Measurements from ENCODE around the gene LYPD6. TPM values are rescaled to one million over a fixed set of nuclear protein-coding genes. Genes with fewer than 3 reads are reported as not detected.

LYPD6 gene
- total RNA-seq, 2 experiments from 2014 or later: not detected

DNA sequence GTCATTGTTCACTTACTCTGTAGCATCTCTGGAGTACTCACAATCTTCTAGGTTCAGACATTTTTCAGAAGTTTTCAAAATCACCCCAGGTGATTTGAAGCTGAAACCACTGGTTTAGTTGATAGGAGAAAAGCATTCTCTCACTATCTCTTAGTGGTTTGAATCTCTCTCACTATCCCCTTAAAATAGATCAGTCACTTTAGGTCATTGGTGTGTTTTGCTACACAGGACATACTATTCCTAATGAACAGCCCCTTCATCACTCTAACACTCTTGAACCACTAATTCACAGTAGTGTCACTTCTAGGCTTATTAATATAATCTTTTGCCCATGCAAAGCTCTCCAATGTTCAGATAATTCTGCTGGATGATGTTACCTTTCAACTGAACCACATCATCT lies 34.5 kb downstream of the LYPD6 start:
- H3K79me2 ChIP-seq (ENCODE audit: insufficient read depth, low read depth, low read length): no peaks in the 10 kb centered on the region
- no peak overlapping the region for H2AFZ ChIP-seq (ENCODE audit: low read length)
- H3K9me3 ChIP-seq (ENCODE audit: low read length): no peaks in the 10 kb centered on the region
- DNase-seq (ENCODE audit: low spot score): no peak
- ChIA-PET CTCF (ENCODE audit: unreplicated experiment) (no interaction called here), POLR2A (no interaction called here)
- TF ChIP-seq EZH2phosphoT487 (IDR thresholded peaks at IDR 0.05; ENCODE audit: borderline replicate concordance, low read depth, low read length): no peak
- TF ChIP-seq, protein P1, sequence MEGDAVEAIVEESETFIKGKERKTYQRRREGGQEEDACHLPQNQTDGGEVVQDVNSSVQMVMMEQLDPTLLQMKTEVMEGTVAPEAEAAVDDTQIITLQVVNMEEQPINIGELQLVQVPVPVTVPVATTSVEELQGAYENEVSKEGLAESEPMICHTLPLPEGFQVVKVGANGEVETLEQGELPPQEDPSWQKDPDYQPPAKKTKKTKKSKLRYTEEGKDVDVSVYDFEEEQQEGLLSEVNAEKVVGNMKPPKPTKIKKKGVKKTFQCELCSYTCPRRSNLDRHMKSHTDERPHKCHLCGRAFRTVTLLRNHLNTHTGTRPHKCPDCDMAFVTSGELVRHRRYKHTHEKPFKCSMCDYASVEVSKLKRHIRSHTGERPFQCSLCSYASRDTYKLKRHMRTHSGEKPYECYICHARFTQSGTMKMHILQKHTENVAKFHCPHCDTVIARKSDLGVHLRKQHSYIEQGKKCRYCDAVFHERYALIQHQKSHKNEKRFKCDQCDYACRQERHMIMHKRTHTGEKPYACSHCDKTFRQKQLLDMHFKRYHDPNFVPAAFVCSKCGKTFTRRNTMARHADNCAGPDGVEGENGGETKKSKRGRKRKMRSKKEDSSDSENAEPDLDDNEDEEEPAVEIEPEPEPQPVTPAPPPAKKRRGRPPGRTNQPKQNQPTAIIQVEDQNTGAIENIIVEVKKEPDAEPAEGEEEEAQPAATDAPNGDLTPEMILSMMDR (conservative IDR thresholded peaks at IDR 0.05; ENCODE audit: low read length): no peak
- H3K4me1 ChIP-seq (ENCODE audit: insufficient read depth, low read length, poor library complexity, severe bottlenecking): no peaks in the 10 kb centered on the region
- H3K9me2 ChIP-seq (ENCODE audit: insufficient read depth, low read length): no peaks in the 10 kb centered on the region
- no TSS peak for BruUV-seq (replicated peaks)
- no peaks in the 10 kb centered on the region for H4K20me1 ChIP-seq (ENCODE audit: insufficient read depth, low read length)
- no peak overlapping the region for H3K4me2 ChIP-seq (ENCODE audit: low read length)
- no peaks in the 10 kb centered on the region for H3K36me3 ChIP-seq (ENCODE audit: insufficient read depth, low read length)
- intact Hi-C loops (cut with micrococcal nuclease; ENCODE audit: unreplicated experiment): no loop called here
- H3K4me3 ChIP-seq (ENCODE audit: low read depth, low read length, poor library complexity, severe bottlenecking): no peak overlapping the region
- no peak overlapping the region for H3K27ac ChIP-seq (ENCODE audit: low read depth, low read length, poor library complexity, severe bottlenecking)

DNA sequence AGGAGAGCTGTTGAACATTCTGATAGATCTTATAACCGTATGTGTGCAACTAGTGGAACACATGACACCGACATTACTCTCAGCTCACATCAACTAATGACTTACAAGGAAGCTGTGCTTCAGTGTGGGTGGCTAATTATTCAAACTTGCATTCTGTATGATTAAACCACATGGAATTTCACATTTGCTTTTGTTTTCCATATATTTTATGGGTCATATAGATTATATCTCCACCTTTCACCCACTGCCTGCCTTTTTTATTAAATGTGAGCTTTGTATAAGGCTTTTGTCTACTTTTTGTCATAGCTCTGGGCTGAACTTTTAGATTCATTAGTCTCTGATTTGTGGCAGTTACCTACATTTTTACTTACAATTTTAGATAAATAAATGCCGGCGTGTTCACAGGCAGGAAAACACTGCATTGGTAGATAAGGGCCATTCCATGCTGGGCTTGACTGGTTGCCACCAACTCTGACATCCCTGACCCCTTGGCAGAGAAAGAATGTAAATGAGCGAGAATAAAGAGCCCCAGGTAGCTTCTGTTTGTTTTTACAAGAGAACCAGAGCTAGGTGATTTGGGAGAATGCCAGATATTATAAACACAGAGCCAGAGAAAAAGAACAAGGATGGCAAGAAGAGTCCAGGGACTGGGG lies 35.7 kb downstream of the LYPD6 start:
- H2AFZ ChIP-seq (ENCODE audit: low read length): no peak overlapping the region
- intact Hi-C loops (cut with micrococcal nuclease; ENCODE audit: unreplicated experiment): no loop called here
- no peaks in the 10 kb centered on the region for H3K9me3 ChIP-seq (ENCODE audit: low read length)
- no peak for DNase-seq (ENCODE audit: low spot score)
- H3K4me3 ChIP-seq (ENCODE audit: low read depth, low read length, poor library complexity, severe bottlenecking): no peak overlapping the region
- no peak overlapping the region for H3K27ac ChIP-seq (ENCODE audit: low read depth, low read length, poor library complexity, severe bottlenecking)
- ChIA-PET POLR2A (no interaction called here), CTCF (ENCODE audit: unreplicated experiment) (no interaction called here)
- H3K36me3 ChIP-seq (ENCODE audit: insufficient read depth, low read length): no peaks in the 10 kb centered on the region
- TF ChIP-seq EZH2phosphoT487 (IDR thresholded peaks at IDR 0.05; ENCODE audit: borderline replicate concordance, low read depth, low read length): no peak
- TF ChIP-seq, protein P1 (conservative IDR thresholded peaks at IDR 0.05; ENCODE audit: low read length): no peak
- H3K4me2 ChIP-seq (ENCODE audit: low read length): no peak overlapping the region
- no peaks in the 10 kb centered on the region for H3K4me1 ChIP-seq (ENCODE audit: insufficient read depth, low read length, poor library complexity, severe bottlenecking)
- H3K79me2 ChIP-seq (ENCODE audit: insufficient read depth, low read depth, low read length): no peaks in the 10 kb centered on the region
- no peaks in the 10 kb centered on the region for H4K20me1 ChIP-seq (ENCODE audit: insufficient read depth, low read length)
- no TSS peak for BruUV-seq (replicated peaks)
- no peaks in the 10 kb centered on the region for H3K9me2 ChIP-seq (ENCODE audit: insufficient read depth, low read length)

DNA sequence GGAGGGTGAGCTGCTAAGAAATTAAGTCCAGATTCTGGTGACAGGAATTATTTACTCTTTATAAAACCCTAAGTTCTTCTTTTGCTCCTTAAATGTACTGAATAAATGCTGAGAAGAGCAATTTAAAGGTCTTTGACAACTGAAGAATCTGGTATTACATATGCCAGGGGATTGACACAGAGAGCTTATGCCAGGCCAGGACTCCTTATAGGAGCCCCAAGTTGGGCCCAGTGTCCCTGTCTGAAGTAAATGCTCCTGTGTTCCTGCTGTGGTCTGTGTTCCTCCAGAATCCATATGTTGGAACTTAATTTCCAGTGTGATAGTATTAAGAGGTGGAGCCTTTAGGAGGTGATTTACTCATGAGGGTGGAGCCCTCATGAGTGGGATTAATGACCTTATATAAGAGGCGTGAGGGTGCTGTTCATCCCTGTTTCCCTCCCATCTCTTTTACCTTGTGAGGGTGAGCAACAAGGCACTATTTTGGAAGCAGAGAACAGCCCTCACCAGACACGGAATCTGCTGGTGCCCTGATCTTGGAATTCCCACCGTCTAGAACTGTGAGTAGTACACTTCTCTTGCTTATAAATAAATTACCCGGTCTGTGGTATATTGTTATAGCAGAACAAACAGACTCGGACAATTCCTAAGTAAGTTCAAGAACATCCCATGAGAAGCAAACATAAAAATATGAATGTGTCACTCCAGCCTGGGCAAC lies 39.8 kb downstream of the LYPD6 start:
- no peaks in the 10 kb centered on the region for H3K9me2 ChIP-seq (ENCODE audit: insufficient read depth, low read length)
- ChIA-PET CTCF (ENCODE audit: unreplicated experiment) (no interaction called here), POLR2A (interaction anchor here (0.6 to 0.7 kb wide), 2 partner anchors 25 to 439 kb away, joined by 3 read pairs; no protein-coding TSS in a partner anchor)
- H3K4me3 ChIP-seq (ENCODE audit: low read depth, low read length, poor library complexity, severe bottlenecking): no peak overlapping the region
- H3K4me2 ChIP-seq (ENCODE audit: low read length): no peak overlapping the region
- no peaks in the 10 kb centered on the region for H3K36me3 ChIP-seq (ENCODE audit: insufficient read depth, low read length)
- H3K79me2 ChIP-seq (ENCODE audit: insufficient read depth, low read depth, low read length): no peaks in the 10 kb centered on the region
- no peak for DNase-seq (ENCODE audit: low spot score)
- intact Hi-C loops (cut with micrococcal nuclease; ENCODE audit: unreplicated experiment): no loop called here
- no peaks in the 10 kb centered on the region for H3K9me3 ChIP-seq (ENCODE audit: low read length)
- no peaks in the 10 kb centered on the region for H3K4me1 ChIP-seq (ENCODE audit: insufficient read depth, low read length, poor library complexity, severe bottlenecking)
- H2AFZ ChIP-seq (ENCODE audit: low read length): no peak overlapping the region
- H4K20me1 ChIP-seq (ENCODE audit: insufficient read depth, low read length): no peaks in the 10 kb centered on the region
- BruUV-seq (replicated peaks): no TSS peak
- no peak overlapping the region for H3K27ac ChIP-seq (ENCODE audit: low read depth, low read length, poor library complexity, severe bottlenecking)
- TF ChIP-seq EZH2phosphoT487 (IDR thresholded peaks at IDR 0.05; ENCODE audit: borderline replicate concordance, low read depth, low read length): no peak
- TF ChIP-seq, protein P1 (conservative IDR thresholded peaks at IDR 0.05; ENCODE audit: low read length): no peak

Data from OCI-LY7 (cell line).